Epithelial cell of esophagus (primary cell): ENCODE measurements around the gene POR.
"Not testable (repeated sequence)": the region's sequence is repeated elsewhere in the genome, so short reads cannot be mapped to it uniquely, and the experiment has no call there.

Experiments used
- DNase-seq: peaks from one replicate; pipeline ENCODE4 v3.0.0; 2010; ENCODE audit warnings: low read depth
- H3K4me3 ChIP-seq: 2 replicates; pipeline ENCODE4 v1.5.1; 2011; ENCODE audit warnings: mild to moderate bottlenecking, low read length, control low read depth
- TF ChIP-seq, protein P1 (sequence below): IDR thresholded peaks from 2 replicates; pipeline ENCODE4 v1.5.1; 2011; ENCODE audit warnings: low read depth, mild to moderate bottlenecking, low read length, control low read depth, inconsistent platforms; ENCODE audit not compliant: insufficient read depth; ENCODE audit errors: missing control alignments

POR gene

GRCh38 chr7:76022026-76022780 lies 107.2 kb downstream of the POR start:
- DNase-seq, result no peak
- TF ChIP-seq, protein P1, sequence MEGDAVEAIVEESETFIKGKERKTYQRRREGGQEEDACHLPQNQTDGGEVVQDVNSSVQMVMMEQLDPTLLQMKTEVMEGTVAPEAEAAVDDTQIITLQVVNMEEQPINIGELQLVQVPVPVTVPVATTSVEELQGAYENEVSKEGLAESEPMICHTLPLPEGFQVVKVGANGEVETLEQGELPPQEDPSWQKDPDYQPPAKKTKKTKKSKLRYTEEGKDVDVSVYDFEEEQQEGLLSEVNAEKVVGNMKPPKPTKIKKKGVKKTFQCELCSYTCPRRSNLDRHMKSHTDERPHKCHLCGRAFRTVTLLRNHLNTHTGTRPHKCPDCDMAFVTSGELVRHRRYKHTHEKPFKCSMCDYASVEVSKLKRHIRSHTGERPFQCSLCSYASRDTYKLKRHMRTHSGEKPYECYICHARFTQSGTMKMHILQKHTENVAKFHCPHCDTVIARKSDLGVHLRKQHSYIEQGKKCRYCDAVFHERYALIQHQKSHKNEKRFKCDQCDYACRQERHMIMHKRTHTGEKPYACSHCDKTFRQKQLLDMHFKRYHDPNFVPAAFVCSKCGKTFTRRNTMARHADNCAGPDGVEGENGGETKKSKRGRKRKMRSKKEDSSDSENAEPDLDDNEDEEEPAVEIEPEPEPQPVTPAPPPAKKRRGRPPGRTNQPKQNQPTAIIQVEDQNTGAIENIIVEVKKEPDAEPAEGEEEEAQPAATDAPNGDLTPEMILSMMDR, result no peak
- H3K4me3 ChIP-seq, result no peak overlapping the region

DNA sequence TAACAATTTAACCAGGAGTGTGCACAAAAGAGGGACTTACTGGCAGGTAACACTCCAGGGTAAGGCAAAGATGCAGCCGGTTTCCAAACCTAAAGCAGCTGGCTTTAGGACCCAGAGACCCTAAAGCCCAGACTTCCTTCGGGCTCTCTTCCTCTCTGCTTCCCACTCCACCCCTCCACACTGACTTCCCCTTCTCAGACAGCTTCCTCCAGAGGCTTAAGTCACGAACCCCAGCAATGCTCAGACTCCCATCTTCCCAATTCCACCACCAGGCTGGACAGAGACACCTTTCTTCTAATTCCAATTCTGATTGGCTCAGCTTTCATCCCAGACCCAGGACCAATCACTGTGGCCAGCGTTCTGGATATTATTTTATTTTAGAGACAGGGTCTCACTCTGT lies 108.0 kb downstream of the POR start:
- TF ChIP-seq, protein P1, result no peak
- no peak for DNase-seq
- no peak overlapping the region for H3K4me3 ChIP-seq

GRCh38 chr7:76029682-76030081 lies 114.7 kb downstream of the POR start:
- DNase-seq, H3K4me3 ChIP-seq: not testable (repeated sequence)
- TF ChIP-seq, protein P1, result peak; percentile 18

DNA sequence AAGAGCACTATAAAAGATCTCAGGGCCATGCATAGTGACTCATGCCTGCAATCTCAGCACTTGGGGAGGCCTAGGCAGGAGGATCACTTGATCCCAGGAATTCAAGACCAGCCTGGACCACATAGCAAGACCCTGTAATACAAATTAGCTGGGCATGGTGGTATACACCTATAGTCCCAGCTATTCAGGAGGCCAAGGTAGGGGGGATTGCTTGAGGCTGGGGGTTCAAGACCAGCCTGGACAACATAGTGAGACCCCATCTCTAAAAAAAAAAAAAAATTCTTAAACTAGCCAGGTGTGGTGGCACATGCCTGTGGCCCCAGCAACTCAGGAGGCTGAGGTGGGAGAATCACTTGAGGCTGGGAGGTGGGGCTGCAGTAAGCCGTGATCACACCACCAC lies 117.0 kb downstream of the POR start:
- TF ChIP-seq, protein P1, result no peak
- H3K4me3 ChIP-seq, result no peak overlapping the region
- DNase-seq, result no peak
